ENCODE data around the gene TOP1. TPM values are rescaled to one million over a fixed set of nuclear protein-coding genes. Genes with fewer than 3 reads are reported as not detected.

Gene TOP1
- total RNA-seq, 1 donor from 2014 or later = 38.1 TPM

- TF ChIP-seq CTCF (IDR thresholded peaks at IDR 0.05) = no peak
- TF ChIP-seq POLR2AphosphoS5 (IDR thresholded peaks at IDR 0.05; ENCODE audit: insufficient read depth in 1 of 2, low read depth in 1 of 2) = no peak
- no peak for TF ChIP-seq POLR2A (IDR thresholded peaks at IDR 0.05)
- no peak for DNase-seq (ENCODE audit: extremely low spot score in 2 of 2)
- no peaks in the 10 kb centered on the region for H3K9me3 ChIP-seq
- peaks cover 66% of the 10 kb centered on the region for H3K4me1 ChIP-seq
- H3K27me3 ChIP-seq = no peaks in the 10 kb centered on the region
- no peak overlapping the region for H3K4me3 ChIP-seq
- no peak overlapping the region for H3K27ac ChIP-seq
- intact Hi-C loops (cut with DNase I) = no loop called here
- no peaks in the 10 kb centered on the region for H3K36me3 ChIP-seq
Observed at GRCh38 chr20:41038878-41039404, 10.3 kb downstream of the TOP1 start.

- H3K27me3 ChIP-seq = no peaks in the 10 kb centered on the region
- H3K36me3 ChIP-seq = no peaks in the 10 kb centered on the region
- intact Hi-C loops (cut with DNase I) = no loop called here
- no peak overlapping the region for H3K4me3 ChIP-seq
- TF ChIP-seq POLR2AphosphoS5 (IDR thresholded peaks at IDR 0.05; ENCODE audit: insufficient read depth in 1 of 2, low read depth in 1 of 2) (no peak), POLR2A (IDR thresholded peaks at IDR 0.05) (no peak), CTCF (IDR thresholded peaks at IDR 0.05) (no peak)
- no peak overlapping the region for H3K27ac ChIP-seq
- no peak for DNase-seq (ENCODE audit: extremely low spot score in 2 of 2)
- no peaks in the 10 kb centered on the region for H3K9me3 ChIP-seq
- H3K4me1 ChIP-seq = peaks cover 67% of the 10 kb centered on the region
Observed at GRCh38 chr20:41040855-41041254, 12.2 kb downstream of the TOP1 start.

- Histone ChIP-seq H3K27me3 (no peaks in the 10 kb centered on the region), H3K4me3 (no peak overlapping the region), H3K36me3 (no peaks in the 10 kb centered on the region), H3K4me1 (peaks cover 70% of the 10 kb centered on the region), H3K27ac (no peak overlapping the region), H3K9me3 (no peaks in the 10 kb centered on the region)
- intact Hi-C loops (cut with DNase I) = no loop called here
- TF ChIP-seq CTCF (IDR thresholded peaks at IDR 0.05) (no peak), POLR2AphosphoS5 (IDR thresholded peaks at IDR 0.05; ENCODE audit: insufficient read depth in 1 of 2, low read depth in 1 of 2) (no peak), POLR2A (IDR thresholded peaks at IDR 0.05) (no peak)
- no peak for DNase-seq (ENCODE audit: extremely low spot score in 2 of 2)
Observed at GRCh38 chr20:41041693-41042092, 13.1 kb downstream of the TOP1 start.

GRCh38 chr20:41044409-41045062, 15.9 kb downstream of the TOP1 start:
- Histone ChIP-seq H3K27me3 (no peaks in the 10 kb centered on the region), H3K9me3 (no peaks in the 10 kb centered on the region), H3K4me3 (no peak overlapping the region), H3K36me3 (no peaks in the 10 kb centered on the region), H3K27ac (no peak overlapping the region), H3K4me1 (peaks cover 92% of the 10 kb centered on the region)
- TF ChIP-seq POLR2AphosphoS5 (IDR thresholded peaks at IDR 0.05; ENCODE audit: insufficient read depth in 1 of 2, low read depth in 1 of 2) = no peak
- no peak for TF ChIP-seq CTCF (IDR thresholded peaks at IDR 0.05)
- TF ChIP-seq POLR2A (IDR thresholded peaks at IDR 0.05) = no peak
- no peak for DNase-seq (ENCODE audit: extremely low spot score in 2 of 2)
- intact Hi-C loops (cut with DNase I) = no loop called here

- H3K27ac ChIP-seq = no peak overlapping the region
Observed at GRCh38 chr20:41045671-41046070, 17.0 kb downstream of the TOP1 start.

More at GRCh38 chr20:41045671-41046070, 17.0 kb downstream of the TOP1 start:
- Histone ChIP-seq H3K9me3 (no peaks in the 10 kb centered on the region), H3K27me3 (no peaks in the 10 kb centered on the region), H3K4me1 (peaks cover 98% of the 10 kb centered on the region), H3K36me3 (no peaks in the 10 kb centered on the region), H3K4me3 (no peak overlapping the region)
- intact Hi-C loops (cut with DNase I) = no loop called here
- TF ChIP-seq CTCF (IDR thresholded peaks at IDR 0.05) (no peak), POLR2A (IDR thresholded peaks at IDR 0.05) (no peak), POLR2AphosphoS5 (IDR thresholded peaks at IDR 0.05; ENCODE audit: insufficient read depth in 1 of 2, low read depth in 1 of 2) (no peak)
- DNase-seq (ENCODE audit: extremely low spot score in 2 of 2) = no peak

All from vagina (tissue), 2 donors.